GM18507 (cell line): ENCODE data around the gene TRAF3.
"Not testable (repeated sequence)": the region's sequence is repeated elsewhere in the genome, so short reads cannot be mapped to it uniquely, and the experiment has no call there.

Experiments
- DNase-seq: peaks from one replicate; pipeline ENCODE4 v3.0.0; 2011; ENCODE audit warnings: low read depth; ENCODE audit not compliant: insufficient read length; ENCODE audit errors: extremely low spot score
- FAIRE-seq: peaks from 2 replicates; lab custom pipeline; 2011; peaks lifted over from hg19 to GRCh38; lab: Jason Lieb, UNC

TRAF3 gene

DNA sequence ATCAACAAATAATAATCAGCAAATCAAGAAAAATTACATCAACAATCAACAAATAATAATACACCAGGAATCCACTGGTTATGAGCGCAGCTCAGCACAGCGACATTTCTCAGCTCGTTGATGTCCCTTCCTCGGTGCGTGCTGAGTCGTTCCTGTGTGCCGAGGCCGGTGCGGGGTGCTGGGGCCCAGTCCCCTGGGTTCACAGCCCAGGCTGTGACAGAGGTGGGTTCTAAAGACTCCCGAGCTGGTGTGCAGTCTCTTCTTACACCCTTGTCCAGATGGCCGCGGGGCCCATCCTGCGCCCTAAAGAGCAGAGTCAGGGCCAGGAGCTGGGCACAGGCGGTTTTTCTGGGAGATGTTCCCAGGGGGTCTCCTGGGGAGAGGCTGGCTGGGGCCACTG is 26.9 kb upstream of the TRAF3 start:
- no peak for FAIRE-seq
- DNase-seq: no peak

DNA sequence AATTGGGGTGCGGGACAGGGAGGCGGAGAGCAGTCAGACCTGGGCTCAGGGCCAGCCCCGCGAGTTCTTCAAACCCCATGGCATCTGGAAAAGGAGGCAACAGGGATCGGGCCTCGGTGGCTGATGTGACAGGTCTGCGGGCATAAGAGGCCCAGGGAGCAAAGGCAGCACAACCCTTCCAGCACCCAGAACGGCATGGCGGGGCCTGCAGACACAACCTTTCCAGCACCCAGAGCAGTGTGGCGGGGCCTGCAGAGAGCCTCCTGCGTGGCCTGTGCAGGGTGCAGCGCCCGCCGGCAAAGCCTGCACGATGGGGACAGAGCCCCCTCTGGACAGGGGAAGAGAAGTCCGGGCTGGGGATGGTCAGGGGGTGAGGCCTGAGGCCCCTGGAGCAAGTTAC is 26.2 kb upstream of the TRAF3 start:
- DNase-seq (no peak), FAIRE-seq (no peak)

DNA sequence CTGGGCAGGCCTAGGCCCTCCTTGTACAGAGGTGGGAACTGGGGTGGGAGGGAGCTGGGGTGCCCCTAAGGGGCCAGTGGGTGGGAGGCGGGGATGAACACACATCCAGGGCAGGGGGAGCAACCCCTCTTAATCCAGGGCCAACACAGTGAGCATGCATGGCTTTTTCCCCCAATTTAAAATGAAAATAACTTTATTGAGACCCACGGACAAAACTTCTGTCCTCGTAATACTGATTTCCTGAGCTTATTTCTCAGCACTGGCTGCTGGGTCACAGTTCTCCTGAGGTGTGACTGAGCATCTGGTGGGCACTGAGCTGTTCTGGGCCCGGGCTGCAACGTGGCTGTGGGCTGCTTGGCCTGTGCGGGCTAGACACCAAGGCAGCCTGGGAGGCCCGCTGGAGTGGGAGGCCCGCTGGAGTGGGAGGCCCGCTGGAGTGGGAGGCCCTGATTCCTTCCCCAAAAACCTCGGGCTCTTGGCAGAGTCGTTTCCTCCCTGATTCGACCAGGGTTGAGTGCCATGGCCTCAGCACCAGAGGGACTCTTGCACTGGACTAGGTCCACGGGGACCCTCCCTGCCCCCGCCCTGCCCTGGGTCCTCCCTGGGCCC is 24.9 kb upstream of the TRAF3 start:
- FAIRE-seq (no peak), DNase-seq (no peak)

GRCh38 chr14:102754370-102755262 is 22.6 kb upstream of the TRAF3 start:
- FAIRE-seq: peak; percentile 86
- peak; percentile 35 for DNase-seq

GRCh38 chr14:102757646-102758045 is 19.6 kb upstream of the TRAF3 start:
- FAIRE-seq (peak; percentile 29), DNase-seq (no peak)

DNA sequence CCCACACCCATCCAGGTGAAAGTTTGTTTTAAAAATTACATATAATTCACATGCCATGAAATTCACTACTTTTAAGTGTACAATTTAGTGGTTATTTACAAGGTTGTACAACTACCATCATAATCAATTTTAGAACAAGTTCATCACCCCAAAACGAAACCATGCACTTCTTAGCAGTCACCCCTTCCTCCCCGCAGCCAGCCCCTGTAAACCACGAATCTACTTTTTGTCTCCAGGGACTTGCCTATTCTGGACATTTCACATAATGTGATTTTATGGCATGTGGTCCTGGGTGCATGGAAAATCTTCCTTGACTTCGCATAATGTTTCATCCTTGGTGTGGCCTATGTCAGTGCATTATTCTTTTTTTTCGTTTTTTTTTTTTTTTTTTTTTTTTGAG is 19.2 kb upstream of the TRAF3 start:
- FAIRE-seq (peak; percentile 85), DNase-seq (no peak)

GRCh38 chr14:102759456-102760187 is 17.6 kb upstream of the TRAF3 start:
- no peak for DNase-seq
- peak; percentile 53 for FAIRE-seq

DNA sequence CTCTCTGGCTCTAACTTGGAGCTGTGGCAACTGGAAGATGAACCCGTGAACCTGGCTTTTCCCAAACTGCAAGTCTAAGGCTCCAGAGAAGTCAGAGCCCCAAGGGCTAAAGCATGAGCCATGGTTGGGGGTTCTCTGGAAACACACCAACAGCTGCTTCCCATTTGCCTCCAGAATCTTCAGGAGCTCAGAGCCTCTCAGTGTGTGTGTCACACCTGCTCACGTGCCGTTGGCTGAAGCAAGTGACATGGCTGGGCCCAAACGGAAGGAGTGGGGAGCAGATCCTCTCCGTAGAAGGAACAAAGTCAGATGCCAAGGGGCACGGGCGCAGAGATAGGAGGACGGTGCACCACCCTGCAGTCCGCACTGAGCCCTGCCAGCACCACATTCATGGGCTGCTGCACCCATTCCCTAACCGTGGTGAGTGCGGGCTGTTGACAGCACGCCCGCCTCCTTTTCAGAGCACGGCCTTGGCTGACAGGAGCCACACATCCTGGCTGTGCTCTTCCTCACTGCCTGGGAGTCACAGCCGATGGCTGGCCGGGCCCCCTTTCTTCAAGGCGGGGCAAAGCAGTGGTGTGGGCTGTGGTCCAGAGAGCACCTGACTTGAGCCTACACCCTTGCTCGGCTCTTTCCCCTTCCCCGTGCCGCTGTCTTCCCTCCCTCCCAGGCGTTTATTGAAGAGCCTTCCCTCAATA is 16.6 kb upstream of the TRAF3 start:
- no peak for FAIRE-seq
- no peak for DNase-seq

- FAIRE-seq: no peak
- no peak for DNase-seq
Measured at GRCh38 chr14:102761206-102761605, 16.0 kb upstream of the TRAF3 start.

GRCh38 chr14:102764220-102764671 is 13.0 kb upstream of the TRAF3 start:
- peak; percentile 95 for FAIRE-seq
- peak; percentile 51 for DNase-seq

DNA sequence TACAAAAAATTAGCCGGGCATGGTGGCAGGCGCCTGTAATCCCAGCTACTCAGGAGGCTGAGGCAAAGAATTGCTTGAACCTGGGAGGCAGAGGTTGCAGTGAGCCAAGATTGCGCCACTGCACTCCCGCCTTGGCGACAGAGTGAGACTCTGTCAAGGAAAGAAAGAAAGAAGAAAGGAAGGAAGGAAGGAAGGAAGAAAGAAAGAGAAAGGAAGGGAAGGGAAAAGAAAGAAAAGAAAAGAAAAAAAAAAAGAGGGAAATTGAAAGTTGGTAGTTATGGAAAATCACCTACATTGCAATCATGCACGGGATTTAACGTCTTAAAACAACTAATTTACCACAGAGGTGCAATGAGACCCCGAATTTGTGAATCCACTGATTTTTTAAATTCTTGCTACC is 11.5 kb upstream of the TRAF3 start:
- DNase-seq, FAIRE-seq: not testable (repeated sequence)

- DNase-seq (peak; percentile 52), FAIRE-seq (peak; percentile 90)
Measured at GRCh38 chr14:102768223-102769048, 8.8 kb upstream of the TRAF3 start.

DNA sequence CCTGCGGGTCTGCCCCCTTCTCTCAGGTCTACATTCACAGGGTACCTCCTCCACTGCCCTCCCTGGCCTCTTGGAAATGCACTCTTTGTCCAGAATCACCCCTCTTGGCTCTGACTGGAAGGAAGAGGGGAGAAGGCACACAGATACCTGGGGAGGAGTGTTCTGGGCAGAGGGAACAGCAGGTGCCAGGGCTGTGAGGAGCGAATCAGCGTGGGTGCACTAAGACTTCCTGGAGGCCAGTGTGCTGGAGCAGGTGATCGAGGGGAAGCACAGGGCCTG is 8.3 kb upstream of the TRAF3 start:
- FAIRE-seq (peak; percentile 55), DNase-seq (no peak)

- DNase-seq (no peak), FAIRE-seq (no peak)
Measured at GRCh38 chr14:102770147-102771123, 6.8 kb upstream of the TRAF3 start.

DNA sequence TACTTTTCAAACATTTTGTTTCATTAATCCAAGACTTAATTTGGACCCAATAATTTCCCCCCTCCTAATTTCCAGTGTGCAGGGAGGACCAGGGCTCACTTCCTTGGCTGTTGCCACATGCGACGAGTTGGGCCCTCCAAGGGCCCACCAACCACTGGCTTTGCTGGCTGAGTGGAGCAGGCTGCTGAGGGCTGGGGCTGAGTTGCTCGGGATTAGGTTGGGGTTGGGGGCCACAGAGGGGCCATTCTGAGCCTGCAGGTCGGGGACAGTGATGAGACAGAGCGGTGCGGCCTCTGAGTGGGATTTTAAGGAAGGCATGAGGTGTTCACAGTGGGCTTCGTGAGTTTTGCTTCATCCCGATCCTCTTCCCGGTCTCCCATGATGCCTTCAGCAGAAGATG is 6.1 kb upstream of the TRAF3 start:
- FAIRE-seq (no peak), DNase-seq (no peak)

DNA sequence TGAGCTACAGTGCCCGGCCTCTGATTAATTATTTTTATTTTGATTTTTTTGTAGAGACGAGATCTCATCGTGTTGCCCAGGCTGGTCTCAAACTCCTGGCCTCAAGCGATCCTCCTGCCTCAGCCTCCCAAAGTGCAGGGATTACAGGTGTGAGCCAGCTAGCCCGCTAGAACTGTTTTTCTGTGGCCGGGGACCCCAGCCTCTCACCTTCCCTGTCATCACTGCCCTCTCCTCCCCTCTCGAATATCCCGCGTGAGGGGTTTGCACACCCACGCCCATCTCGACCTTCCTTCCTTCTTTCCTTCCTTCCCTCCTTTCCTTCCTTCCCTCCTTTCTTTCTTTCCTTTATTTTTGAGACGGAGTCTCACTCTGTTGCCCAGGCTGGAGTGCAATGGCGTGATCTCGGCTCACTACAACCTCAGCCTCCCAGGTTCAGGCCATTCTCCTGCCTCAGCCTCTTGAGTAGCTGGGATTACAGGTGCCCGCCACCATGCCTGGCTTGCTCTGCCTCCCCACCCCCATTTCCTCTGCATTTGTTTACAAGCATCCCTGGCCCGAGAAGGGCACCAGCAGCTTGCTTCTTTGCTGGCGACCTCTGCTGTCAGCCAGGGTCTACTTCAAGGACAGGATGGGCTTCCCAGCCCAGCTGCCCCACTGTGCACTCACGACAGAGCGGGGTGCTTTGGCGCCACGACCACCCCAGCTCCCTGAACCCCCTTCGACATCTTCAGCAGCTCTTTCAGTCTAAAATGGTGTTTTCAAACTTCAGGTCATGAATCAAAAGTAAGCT is 4.3 kb upstream of the TRAF3 start:
- peak; percentile 70 for FAIRE-seq
- no peak for DNase-seq

DNA sequence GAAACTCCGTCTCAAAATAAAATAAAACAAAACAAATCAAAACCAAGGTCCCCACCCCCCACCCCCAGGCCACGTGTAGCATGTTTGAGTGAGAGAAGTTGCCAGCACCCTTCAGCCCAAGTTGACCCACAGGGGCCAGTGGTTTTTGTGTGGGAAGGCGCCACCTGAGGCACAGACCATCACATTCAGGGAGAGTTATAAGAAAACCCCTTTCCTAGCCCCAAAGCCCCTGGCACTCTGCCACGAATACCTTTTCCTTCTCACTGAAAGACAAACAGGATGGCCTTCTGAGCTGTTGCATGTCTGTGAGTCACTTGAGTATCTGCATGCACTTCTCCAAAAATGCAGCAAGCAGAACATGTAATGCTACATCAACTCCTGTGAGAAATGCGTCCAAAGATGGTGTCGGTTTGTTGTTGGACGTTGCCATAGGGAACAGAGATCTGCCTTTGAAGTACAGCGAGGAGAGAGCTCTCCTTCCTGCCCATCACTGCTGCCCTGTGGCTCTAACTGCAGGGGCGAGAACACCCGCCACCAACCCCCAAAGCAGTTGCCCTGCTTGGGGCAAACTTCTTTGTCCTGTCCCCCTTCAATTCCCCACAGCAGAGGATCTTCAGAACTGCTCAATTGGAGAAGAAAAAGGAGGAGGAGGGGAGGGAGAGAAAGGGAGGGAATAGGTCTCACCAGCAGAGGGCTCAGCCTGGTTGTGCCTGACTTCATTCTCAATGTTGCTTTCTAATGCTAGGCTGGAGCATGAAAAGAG is 2.7 kb upstream of the TRAF3 start:
- no peak for DNase-seq
- peak; percentile 94 for FAIRE-seq
